GM18498 (cell line): ENCODE results near the gene CDH4.
"Not testable (repeated sequence)": the region's sequence is repeated elsewhere in the genome, so short reads cannot be mapped to it uniquely, and the experiment has no call there.

ENCODE experiments used
- ATAC-seq: cut with Tn5 transposase; IDR thresholded peaks from one replicate; pipeline ENCODE4 v1.9.1; 2021; ENCODE audit warnings: mild to moderate bottlenecking, moderate library complexity; ENCODE audit not compliant: unreplicated experiment

CDH4 gene

GRCh38 chr20:61939691-61940360 is 687.8 kb downstream of the CDH4 start:
- no peak for ATAC-seq

- no peak for ATAC-seq
Measured at GRCh38 chr20:61940491-61940890, 688.4 kb downstream of the CDH4 start.

GRCh38 chr20:61940976-61941720 is 689.1 kb downstream of the CDH4 start:
- no peak for ATAC-seq

- ATAC-seq, result no peak
Measured at GRCh38 chr20:61941721-61942405, 689.8 kb downstream of the CDH4 start.

GRCh38 chr20:61942526-61942925 is 690.5 kb downstream of the CDH4 start:
- no peak for ATAC-seq

- ATAC-seq, result not testable (repeated sequence)
Measured at GRCh38 chr20:61944967-61945366, 692.9 kb downstream of the CDH4 start.

GRCh38 chr20:61945495-61945894 is 693.4 kb downstream of the CDH4 start:
- ATAC-seq, result not testable (repeated sequence)

GRCh38 chr20:61948056-61948455 is 696.0 kb downstream of the CDH4 start:
- not testable (repeated sequence) for ATAC-seq

GRCh38 chr20:61948586-61949362 is 696.7 kb downstream of the CDH4 start:
- no peak for ATAC-seq

- no peak for ATAC-seq
Measured at GRCh38 chr20:61949363-61949713, 697.3 kb downstream of the CDH4 start.

GRCh38 chr20:61949714-61950640 is 697.9 kb downstream of the CDH4 start:
- no peak for ATAC-seq

GRCh38 chr20:61950641-61951071 is 698.6 kb downstream of the CDH4 start:
- no peak for ATAC-seq

- ATAC-seq, result no peak
Measured at GRCh38 chr20:61951695-61952533, 699.9 kb downstream of the CDH4 start.

- no peak for ATAC-seq
Measured at GRCh38 chr20:61953037-61954021, 701.3 kb downstream of the CDH4 start.

GRCh38 chr20:61954276-61955021 is 702.4 kb downstream of the CDH4 start:
- ATAC-seq, result no peak

- ATAC-seq, result no peak
Measured at GRCh38 chr20:61955668-61956395, 703.8 kb downstream of the CDH4 start.
